GM21786 (cell line): Measurements from ENCODE around the gene FYB2.
"Not testable (repeated sequence)": the region's sequence is repeated elsewhere in the genome, so short reads cannot be mapped to it uniquely, and the experiment has no call there.

Experiments
- ATAC-seq: cut with Tn5 transposase; IDR thresholded peaks from one replicate; pipeline ENCODE4 v1.9.1; 2021; ENCODE audit not compliant: unreplicated experiment

The FYB2 gene

DNA sequence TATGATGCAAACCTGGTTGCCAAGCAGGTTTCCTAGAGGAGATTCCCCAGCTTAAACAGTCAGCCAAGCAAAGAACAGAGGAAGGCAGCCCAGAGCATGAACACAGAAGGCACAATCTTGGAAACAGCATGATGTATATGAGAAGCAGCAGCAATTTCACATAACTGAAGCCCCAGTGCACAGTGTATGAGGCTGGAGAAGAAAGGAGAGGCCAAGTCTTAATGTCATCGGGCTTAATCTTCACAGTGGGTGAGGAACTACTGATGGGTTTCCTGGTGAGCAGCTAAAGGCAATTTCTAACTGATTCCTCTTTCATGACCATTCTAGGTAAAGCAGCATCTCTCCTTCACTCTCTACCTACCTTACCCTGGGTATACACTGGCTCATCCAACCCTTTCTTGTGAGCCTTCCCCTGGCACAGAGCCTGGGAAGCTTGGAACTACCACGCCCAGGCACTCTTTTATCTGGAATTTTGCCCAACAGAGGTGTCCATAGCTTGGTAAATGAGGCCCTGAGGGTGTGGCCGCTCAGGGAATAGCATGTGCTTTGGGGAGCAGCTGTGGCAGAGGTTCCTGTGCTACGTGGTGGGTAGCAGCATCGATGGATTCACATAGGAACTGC lies 22.0 kb downstream of the FYB2 start:
- no peak for ATAC-seq

DNA sequence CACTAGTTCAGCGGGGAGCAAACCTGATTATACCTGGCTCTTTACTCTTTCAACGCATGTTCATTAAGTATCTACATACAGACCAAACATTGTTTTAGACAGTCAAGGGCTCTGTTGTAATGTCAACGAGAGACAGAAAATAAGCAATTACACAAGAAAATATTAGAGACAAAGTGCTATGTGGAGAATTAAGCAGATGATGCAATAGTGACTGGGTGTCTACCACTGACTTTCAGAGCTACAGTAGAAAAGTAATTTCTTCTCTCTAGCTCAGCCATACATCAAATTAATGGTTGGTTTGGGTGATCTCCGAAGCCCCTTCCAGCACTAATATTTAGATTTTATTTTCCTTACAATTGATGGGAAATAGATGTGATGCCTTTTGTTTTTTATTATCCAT lies 23.3 kb downstream of the FYB2 start:
- no peak for ATAC-seq

DNA sequence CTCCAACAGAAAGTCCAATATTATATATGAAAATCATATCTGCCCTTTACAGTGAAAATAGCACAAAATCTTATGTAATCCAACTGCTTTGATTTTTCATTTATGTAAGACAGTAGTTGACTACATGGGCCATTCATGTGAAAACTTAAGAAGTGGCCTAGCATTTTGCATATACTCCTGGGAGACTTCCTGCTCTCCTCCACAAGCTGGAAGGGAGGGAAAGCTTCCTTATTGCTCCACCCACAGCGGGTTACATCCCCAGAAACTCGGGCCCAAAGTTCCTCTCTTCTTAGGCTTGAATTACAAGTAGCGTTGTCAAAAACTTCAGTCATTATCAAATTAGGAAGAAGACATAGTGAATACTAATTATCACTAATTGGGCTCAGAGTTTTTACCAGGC lies 29.2 kb downstream of the FYB2 start:
- ATAC-seq: no peak

DNA sequence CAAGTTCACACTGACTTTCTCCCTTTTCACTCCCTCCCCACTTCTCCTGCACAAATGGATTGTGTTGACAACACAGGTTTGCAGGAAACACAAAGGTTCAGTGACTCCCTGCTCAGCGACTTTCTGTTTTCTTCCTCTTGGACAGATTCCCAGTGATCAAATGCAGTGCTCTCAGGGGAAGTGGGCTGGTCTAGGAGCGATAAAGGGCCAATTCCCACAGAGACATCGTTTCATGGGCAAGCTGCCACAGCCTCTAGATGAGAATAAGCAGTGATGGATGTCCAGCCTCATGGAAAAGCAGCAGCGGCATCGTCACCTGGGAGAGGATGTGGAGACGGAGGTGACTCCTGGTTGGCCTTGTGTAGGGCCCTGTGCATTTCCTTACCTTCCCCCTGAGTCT lies 30.6 kb downstream of the FYB2 start:
- ATAC-seq: no peak

DNA sequence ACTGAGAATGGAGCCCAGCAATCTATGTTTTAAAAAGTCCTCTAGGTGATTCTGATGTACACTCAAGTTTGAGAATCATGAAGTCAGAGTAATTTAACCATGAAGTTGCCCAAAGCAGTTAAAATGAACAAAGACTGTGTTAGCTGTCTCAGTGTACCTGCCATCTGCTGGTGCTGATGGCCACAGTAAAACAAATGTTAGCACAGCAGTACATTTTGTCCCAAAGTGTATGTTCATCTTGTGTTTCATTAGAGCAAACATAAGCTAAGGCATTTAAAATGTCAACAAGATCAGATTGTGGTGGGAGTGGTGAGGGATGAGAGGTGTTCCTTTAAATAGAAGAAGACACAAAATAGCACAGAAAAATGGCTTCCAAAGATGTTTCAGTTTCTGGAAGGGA lies 31.1 kb downstream of the FYB2 start:
- no peak for ATAC-seq

DNA sequence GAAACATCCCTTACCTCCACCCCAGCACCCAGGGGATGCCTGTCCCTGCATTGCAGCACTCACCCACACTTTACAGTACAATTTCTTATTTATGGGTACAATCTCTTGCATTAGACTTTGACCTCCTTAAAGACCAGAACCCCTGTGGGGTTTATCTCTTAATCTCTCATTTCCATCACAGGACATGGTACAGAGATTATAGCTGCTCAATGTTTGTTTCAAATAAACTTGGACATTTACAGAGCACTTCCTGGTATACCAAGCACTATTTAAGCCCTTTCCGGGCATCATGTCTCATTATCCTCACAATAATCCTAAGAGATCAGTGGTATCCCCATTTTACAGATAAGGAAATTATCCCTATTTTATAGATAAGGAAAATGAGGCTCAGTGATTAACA lies 31.9 kb downstream of the FYB2 start:
- ATAC-seq: no peak

DNA sequence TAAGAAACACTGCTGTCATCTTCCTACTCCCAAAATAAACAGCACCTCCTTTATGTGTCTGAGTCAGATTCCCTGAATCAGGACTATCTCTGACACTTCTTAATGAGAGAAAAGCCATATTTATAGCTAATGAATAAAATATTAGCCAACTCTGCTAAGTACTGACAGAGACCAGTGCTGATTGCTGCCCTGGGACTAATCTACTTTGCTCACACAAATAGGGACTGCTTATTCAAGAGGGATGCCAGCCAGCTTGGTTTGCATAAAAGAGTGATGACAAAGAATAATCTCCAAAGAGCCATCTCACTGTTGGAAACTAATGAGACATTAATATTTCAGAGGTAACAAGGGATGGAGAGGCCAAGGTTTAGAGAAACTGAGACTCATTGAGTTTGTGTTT lies 36.4 kb downstream of the FYB2 start:
- no peak for ATAC-seq

DNA sequence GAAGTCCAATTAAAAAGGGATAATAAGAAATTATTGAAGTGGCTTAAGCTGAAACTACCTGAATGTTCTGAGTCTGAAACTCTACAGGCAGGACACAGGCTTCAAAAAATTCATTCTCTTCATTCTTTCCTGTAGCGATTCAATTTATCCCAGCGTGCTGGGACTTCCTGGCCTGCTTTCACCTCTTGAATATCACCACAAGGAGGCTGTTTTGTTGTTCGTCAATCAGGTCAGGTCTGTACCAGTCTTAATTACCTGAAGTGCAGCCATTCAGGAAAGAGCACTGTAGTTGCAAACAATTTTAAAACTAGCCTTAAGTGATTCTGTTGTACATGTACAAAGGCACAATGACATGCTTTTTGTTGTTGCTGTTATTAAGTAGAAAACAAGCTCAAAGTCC lies 38.4 kb downstream of the FYB2 start:
- no peak for ATAC-seq

DNA sequence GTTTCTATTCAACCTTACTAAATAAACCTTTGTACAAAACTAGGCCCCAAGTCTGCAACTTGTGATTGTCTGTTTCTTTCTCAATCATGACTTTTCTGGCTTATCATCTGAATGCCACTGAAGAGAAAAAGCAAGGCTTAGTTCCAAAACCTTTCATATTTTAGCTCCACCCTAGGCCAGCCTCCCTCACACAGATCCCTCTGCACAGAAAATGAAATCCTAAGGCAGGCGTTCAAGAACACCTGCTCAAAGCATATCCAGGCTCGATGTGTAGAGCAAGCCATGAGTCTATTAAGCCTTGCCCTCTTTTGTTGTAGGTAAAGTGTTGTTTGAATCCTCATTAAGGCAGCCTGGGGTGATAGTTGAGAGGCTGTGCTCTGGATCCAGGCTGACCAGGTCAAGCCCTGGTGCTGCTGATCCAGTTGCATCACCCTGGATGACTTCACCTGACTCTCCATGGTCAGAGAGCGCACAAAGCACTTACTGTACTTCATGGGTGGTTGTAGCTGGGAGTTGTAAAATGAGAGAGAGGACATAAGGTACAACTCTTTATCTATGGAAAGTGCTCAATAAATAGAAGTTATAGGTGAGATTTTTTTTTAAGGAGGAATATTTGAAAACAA lies 39.0 kb downstream of the FYB2 start:
- no peak for ATAC-seq

DNA sequence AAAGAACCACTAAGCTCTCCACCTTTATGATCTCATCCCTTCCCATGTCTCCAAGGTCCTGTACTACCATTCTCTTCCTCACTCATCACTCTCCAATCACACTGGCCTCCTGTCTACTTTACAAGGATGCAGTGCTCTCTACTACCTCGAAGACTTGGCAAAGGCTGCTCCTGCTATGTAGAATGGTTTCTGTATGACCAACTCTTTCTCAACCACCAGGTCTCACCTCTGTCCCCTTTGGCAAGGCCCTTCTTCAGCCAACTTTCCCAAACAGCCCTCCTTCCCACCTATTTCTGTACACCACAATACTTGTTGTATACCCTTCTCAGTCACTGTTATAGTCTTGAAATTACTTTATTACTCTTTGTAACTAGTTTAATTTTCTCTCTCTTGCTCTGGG lies 41.2 kb downstream of the FYB2 start:
- ATAC-seq: no peak

DNA sequence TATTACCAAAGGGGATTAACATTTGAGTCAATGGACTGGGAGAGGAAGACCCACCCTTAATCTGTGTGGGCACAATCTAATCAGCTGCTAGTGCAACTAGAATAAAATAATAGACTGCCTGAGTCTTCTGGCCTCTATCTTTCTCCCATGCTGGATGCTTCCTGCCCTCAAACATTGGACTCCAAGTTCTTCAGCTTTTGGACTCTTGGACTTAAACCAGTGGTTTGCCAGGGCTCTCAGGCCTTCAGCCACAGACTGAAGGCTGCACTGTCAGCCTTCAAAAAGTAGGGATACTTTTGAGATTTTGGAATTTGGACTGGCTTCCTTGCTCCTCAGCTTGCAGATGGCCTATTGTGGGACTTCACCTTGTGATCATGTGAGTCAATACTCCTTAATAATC lies 44.5 kb downstream of the FYB2 start:
- not testable (repeated sequence) for ATAC-seq

DNA sequence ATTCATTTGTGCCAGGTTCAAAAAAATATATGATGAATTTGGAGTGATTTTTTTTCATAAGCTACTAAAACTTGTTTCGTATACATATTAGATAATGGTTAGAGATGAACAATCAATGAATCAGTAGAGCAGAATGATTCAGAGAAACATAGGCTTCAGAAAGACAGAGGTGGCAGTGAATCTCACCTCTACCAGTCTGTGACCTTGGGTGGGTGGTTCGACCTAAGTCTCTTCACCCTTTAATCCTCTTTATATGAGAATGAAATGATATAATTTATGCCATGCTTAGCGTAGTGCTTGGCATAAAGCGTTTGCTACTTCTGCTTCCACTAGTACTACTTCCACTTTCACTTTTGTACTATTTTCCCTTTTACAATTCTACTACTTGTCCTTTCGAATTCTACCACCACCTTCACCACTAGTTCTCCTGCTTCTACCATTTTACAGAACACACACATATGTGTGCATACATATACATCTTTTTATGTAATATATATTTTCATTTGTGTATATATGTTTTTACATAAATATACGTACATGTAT lies 45.1 kb downstream of the FYB2 start:
- peak; percentile 83 for ATAC-seq

DNA sequence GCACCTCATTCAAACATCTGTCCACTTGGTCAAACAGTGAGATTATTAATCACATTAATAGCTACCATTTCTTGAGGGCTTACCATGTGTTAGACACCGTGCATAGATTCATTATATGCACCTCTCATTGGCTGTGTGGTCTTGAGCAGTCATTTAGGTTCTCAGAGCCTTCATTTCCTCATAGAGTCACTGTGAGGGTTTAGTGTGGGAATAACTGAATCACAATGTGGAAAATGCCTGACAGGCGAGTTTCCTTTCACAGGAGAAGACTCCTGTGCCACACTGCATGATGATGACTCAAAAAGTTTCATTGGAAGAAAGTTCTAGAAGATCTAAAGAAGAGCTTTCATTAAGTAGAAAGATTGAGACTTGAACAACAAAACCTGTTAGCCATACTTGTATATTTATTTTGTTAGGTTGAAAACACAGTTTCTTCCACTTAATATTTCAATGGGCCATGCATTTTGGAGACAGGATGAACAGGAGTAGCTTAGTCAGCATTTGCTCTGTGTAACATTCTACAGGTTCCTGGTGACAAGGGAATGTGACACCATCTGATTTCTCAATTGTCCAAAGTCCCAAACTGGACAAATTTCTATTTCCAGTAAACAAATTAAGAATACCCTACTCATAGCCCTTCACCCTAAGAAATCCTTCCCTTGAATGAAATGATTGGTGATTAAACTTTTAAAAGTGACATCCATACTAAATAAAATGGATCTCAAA lies 45.7 kb downstream of the FYB2 start:
- no peak for ATAC-seq

DNA sequence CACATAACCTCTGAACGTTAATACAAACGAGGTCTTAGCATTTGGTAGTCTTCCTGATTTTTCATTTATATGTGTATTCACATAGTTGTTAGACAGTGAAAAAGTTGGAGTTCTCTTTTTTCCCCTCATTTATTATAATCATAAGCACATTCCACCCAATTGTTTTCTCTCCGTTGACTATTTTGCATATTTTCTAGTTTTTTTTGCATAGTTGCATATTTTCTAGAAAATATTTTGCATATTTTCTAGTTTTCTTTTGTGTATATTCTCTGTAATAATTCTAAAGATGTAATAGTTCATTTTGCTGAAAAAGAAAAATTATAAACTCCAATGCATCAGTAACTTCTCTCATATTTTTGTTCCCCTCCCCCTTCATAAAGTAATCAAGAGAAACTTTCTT lies 47.5 kb downstream of the FYB2 start:
- no peak for ATAC-seq

DNA sequence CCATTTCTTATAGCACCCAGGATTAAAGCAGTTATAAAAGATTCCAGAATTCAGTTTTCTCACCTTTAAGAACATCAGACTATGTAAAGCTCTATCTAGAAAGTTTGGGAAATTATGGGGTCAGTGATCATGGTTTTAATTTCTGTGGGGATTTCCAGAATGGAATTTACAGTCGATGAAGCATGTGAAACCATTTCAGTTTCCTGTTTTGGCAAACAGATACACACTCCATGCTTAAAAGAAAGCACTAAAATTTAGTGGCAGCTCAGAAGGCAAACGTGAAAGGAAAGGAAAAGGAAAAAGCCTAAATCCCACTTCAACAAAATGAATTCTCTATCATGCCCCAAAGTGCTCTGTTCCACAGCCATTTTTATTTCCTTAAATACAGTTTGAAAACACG lies 60.4 kb downstream of the FYB2 start:
- no peak for ATAC-seq

DNA sequence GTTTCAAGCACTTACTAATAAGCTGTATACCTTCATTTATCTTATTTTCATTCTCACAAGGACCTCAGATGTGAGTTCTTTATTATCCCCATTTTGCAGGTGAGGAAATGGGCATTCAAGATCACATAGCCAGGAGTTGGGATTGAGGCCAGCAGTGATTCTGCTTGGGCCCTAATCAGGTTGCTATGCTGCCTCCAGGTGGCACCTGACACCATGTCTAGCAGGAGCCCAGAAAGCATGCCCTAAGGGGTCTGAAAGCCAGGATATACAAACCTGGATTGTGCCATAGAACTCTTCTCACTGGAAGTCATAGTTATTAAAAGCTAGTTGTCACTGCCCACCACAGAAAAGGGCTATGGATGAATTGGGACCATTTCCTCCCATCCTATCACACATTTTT lies 61.1 kb downstream of the FYB2 start:
- ATAC-seq: no peak

DNA sequence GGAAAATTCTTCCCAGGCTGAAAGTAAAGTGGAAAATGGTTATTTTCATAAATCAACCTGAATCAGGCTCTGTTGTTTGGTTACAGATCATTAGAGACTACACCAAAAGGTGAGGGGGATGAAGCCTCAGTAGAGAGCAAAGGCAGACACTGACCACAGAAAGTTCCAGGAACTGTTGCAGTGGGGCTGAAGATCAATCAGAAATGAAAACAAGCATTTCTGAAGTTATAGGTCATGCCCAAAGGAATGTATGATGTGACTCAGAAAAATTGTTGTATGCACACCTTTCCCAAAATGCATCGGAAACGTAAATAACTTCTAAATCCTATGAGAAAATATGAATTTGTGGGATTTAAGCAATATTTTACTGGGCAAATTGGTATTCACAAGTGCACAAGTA lies 63.3 kb downstream of the FYB2 start:
- ATAC-seq: no peak

DNA sequence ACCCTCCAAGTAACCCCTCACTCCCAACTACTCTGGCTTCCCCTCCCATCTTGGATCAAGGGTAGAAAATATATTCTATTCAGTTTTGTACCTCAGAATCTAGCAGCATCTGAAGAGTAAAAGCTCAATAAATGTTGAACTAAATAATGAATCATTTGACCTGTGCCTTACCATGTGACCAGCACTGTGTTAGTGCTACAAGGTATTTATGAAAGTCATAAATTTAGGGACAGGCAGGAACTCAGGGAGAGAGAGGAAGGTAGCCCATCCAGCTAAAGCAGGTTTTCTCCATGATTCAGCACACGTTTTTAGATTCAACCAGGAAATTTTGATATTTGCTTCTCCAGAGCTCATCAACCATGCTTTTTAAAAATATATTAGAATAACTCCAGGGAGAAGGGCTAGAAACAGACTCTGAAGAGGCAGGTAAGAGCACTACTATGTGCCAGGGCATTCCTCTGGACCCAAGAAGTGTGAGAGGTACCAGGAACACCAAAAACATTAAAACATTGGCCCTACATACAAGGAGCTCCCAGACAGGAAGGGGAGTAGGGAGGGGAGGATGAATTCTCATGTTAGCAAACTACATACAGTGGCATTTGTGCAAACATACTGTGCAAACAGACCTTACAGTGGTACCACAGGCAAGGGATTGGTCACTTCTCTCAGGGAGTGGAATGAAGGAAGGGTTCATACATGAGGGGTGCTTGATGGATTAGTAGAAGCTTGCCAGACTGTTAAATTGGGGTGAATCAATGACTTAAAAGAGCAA lies 64.3 kb downstream of the FYB2 start:
- no peak for ATAC-seq

DNA sequence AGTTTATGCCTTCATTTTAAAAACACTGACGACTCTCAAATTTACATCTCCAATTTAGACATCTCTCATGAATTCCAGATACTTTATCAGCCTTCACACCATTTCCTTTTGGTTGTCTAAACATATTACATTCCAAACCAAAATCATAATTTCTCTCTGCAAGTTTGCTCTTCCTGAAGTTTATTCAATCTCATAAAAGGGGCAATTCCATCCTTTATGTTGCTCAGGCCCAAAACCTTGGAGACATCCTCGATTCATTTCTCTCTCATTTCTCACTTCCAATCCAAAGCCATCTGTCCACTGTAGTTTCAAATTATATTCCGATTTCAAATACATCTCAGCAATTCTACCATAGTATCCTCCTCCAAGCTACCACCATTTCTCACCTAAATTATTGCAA lies 74.0 kb downstream of the FYB2 start:
- no peak for ATAC-seq

DNA sequence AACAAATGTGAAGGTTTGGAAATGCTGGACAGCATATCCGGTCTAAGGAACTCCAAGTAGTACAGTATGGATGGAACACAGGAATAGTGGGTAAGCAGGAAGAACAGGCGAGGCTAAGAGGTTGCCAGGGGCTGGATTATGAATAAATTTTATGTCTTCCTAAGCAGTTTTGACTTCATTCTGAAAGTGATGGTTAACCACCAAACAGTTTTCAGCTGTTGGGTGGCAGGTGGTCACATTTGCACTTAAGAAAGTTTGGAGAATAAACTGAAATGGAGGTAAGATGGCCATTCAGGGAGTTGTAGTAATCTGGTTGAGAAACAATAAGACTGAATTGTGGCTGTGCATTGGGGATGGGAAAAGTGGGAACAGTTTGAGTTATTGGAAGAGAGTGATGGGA lies 90.2 kb downstream of the FYB2 start:
- ATAC-seq: no peak

DNA sequence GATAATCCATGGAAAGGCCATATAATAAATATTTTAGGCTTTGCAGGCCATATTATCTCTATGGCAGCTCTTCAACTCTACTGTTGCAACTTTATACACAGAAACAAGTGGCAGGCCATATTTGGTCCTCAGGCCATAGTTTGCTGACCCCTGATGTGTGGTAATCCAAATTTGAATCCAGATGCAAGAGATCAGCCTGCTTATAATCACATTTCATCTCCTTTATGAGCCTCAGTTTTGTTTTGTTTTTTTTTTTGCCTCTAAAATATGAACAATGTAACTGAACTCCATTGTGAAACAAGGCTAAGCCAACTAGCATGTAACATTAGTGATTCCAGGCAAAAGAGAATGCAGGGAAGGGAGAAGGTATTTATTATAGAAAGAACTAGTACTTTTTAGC lies 92.5 kb downstream of the FYB2 start:
- no peak for ATAC-seq

DNA sequence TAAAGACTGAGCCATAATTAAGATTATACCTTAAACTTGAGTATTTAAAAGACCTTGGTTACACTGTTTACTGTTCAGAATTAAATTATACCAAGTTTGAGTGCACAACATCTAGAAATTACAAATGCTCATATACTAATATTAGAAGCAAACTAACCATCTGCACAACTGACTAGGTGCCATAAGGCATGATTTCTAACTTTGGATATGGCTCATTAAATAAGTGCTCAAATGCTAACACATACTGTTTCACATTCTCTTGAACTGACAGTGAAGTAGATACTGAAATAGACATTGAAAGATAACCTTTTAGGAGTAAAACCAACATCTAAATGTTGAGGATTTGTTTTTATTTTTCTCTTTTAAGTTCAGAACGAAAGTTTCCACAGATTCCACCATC lies 100.0 kb downstream of the FYB2 start:
- no peak for ATAC-seq
